ENCODE data around the gene DPYSL5.

DPYSL5 gene

GRCh38 chr2:26980971-26981370 is 133.0 kb downstream of the DPYSL5 start:
- Histone ChIP-seq H3K27ac (ENCODE audit: low read length) (no peak overlapping the region), H3K79me2 (ENCODE audit: low read length) (no peaks in the 10 kb centered on the region), H3K4me3 (ENCODE audit: low read length) (no peak overlapping the region), H2AFZ (ENCODE audit: low read depth, low read length) (no peak overlapping the region), H3K9ac (ENCODE audit: low read length) (no peak overlapping the region), H3K4me2 (ENCODE audit: low read length) (no peak overlapping the region), H3K4me1 (ENCODE audit: low read length) (no peaks in the 10 kb centered on the region), H3K36me3 (replicated peaks; ENCODE audit: low read depth, low read length) (no peaks in the 10 kb centered on the region), H3K9me3 (ENCODE audit: insufficient read depth, low read length) (no peaks in the 10 kb centered on the region), H4K20me1 (ENCODE audit: insufficient read depth, low read length) (no peaks in the 10 kb centered on the region), H3K27me3 (ENCODE audit: low read depth, low read length) (peaks cover 3% of the 10 kb centered on the region; the same call in 1 of the 2 replicates)
- TF ChIP-seq CTCF (IDR thresholded peaks at IDR 0.05; ENCODE audit: low read depth, low read length): no peak
- TF ChIP-seq EZH2phosphoT487 (IDR thresholded peaks at IDR 0.05; ENCODE audit: low read depth): no peak

GRCh38 chr2:26982102-26982742 is 134.3 kb downstream of the DPYSL5 start:
- H3K4me1 ChIP-seq (ENCODE audit: low read length): no peaks in the 10 kb centered on the region
- no peaks in the 10 kb centered on the region for H3K9me3 ChIP-seq (ENCODE audit: insufficient read depth, low read length)
- no peak overlapping the region for H3K4me2 ChIP-seq (ENCODE audit: low read length)
- no peak overlapping the region for H3K4me3 ChIP-seq (ENCODE audit: low read length)
- no peak overlapping the region for H3K9ac ChIP-seq (ENCODE audit: low read length)
- H3K27ac ChIP-seq (ENCODE audit: low read length): no peak overlapping the region
- TF ChIP-seq CTCF (IDR thresholded peaks at IDR 0.05; ENCODE audit: low read depth, low read length) (no peak), EZH2phosphoT487 (IDR thresholded peaks at IDR 0.05; ENCODE audit: low read depth) (no peak)
- no peaks in the 10 kb centered on the region for H3K36me3 ChIP-seq (replicated peaks; ENCODE audit: low read depth, low read length)
- no peaks in the 10 kb centered on the region for H4K20me1 ChIP-seq (ENCODE audit: insufficient read depth, low read length)
- H2AFZ ChIP-seq (ENCODE audit: low read depth, low read length): no peak overlapping the region
- H3K27me3 ChIP-seq (ENCODE audit: low read depth, low read length): peaks cover 7% of the 10 kb centered on the region; the same call in 1 of the 2 replicates
- H3K79me2 ChIP-seq (ENCODE audit: low read length): no peaks in the 10 kb centered on the region

GRCh38 chr2:26983746-26984145 is 135.8 kb downstream of the DPYSL5 start:
- H3K79me2 ChIP-seq (ENCODE audit: low read length): no peaks in the 10 kb centered on the region
- no peak overlapping the region for H2AFZ ChIP-seq (ENCODE audit: low read depth, low read length)
- no peaks in the 10 kb centered on the region for H3K9me3 ChIP-seq (ENCODE audit: insufficient read depth, low read length)
- no peaks in the 10 kb centered on the region for H3K36me3 ChIP-seq (replicated peaks; ENCODE audit: low read depth, low read length)
- H3K4me1 ChIP-seq (ENCODE audit: low read length): no peaks in the 10 kb centered on the region
- no peak overlapping the region for H3K4me3 ChIP-seq (ENCODE audit: low read length)
- no peak overlapping the region for H3K27ac ChIP-seq (ENCODE audit: low read length)
- no peak overlapping the region for H3K9ac ChIP-seq (ENCODE audit: low read length)
- H4K20me1 ChIP-seq (ENCODE audit: insufficient read depth, low read length): no peaks in the 10 kb centered on the region
- H3K4me2 ChIP-seq (ENCODE audit: low read length): no peak overlapping the region
- TF ChIP-seq EZH2phosphoT487 (IDR thresholded peaks at IDR 0.05; ENCODE audit: low read depth): no peak
- no peak for TF ChIP-seq CTCF (IDR thresholded peaks at IDR 0.05; ENCODE audit: low read depth, low read length)
- peaks cover 9% of the 10 kb centered on the region; the same call in 1 of the 2 replicates for H3K27me3 ChIP-seq (ENCODE audit: low read depth, low read length)

- Histone ChIP-seq H3K36me3 (replicated peaks; ENCODE audit: low read depth, low read length) (no peaks in the 10 kb centered on the region), H3K79me2 (ENCODE audit: low read length) (no peaks in the 10 kb centered on the region), H3K9me3 (ENCODE audit: insufficient read depth, low read length) (no peaks in the 10 kb centered on the region), H3K27ac (ENCODE audit: low read length) (no peak overlapping the region), H3K27me3 (ENCODE audit: low read depth, low read length) (peaks cover 14% of the 10 kb centered on the region), H4K20me1 (ENCODE audit: insufficient read depth, low read length) (no peaks in the 10 kb centered on the region), H3K4me1 (ENCODE audit: low read length) (no peaks in the 10 kb centered on the region), H2AFZ (ENCODE audit: low read depth, low read length) (no peak overlapping the region), H3K4me2 (ENCODE audit: low read length) (no peak overlapping the region), H3K4me3 (ENCODE audit: low read length) (no peak overlapping the region), H3K9ac (ENCODE audit: low read length) (no peak overlapping the region)
- TF ChIP-seq EZH2phosphoT487 (IDR thresholded peaks at IDR 0.05; ENCODE audit: low read depth) (no peak), CTCF (IDR thresholded peaks at IDR 0.05; ENCODE audit: low read depth, low read length) (no peak)
Measured at GRCh38 chr2:26985807-26986206, 137.9 kb downstream of the DPYSL5 start.
